BJ (cell line): ENCODE data around the gene TENT4A. TPM values are rescaled to one million over a fixed set of nuclear protein-coding genes. Genes with fewer than 3 reads are reported as not detected.

ENCODE experiments used
- CTCF ChIA-PET: fragments of 350-600 bp; formaldehyde crosslinking; extraction: SDS; loops from one replicate; lab custom pipeline; 2021; ENCODE audit warnings: antibody characterized with exemption, inconsistent platforms; lab: Yijun Ruan, JAX
- POLR2A ChIA-PET: fragments of 300-600 bp; sonication (Branson Sonifier 250); formaldehyde crosslinking; extraction: SDS; loops from one replicate; lab custom pipeline; 2021; ENCODE audit warnings: antibody characterized with exemption; lab: Charles Lee
- DNase-seq: peaks from one replicate; pipeline ENCODE4 v3.0.0-alpha.2; 2011; ENCODE audit warnings: low read depth
- H3K27me3 ChIP-seq: 2 replicates; pipeline ENCODE4 v1.6.0; 2011; ENCODE audit warnings: low read length; ENCODE audit not compliant: control insufficient read depth, insufficient read depth
- H3K36me3 ChIP-seq: 2 replicates; pipeline ENCODE4 v1.5.1; 2011; ENCODE audit warnings: low read length; ENCODE audit not compliant: control insufficient read depth, insufficient read depth
- H3K4me3 ChIP-seq: 2 replicates; pipeline ENCODE4 v1.5.1; 2011; ENCODE audit warnings: low read depth, mild to moderate bottlenecking, control low read depth, low read length
- CTCF ChIP-seq: IDR thresholded peaks from 2 replicates; pipeline ENCODE4 v1.5.1; 2011; ENCODE audit warnings: low read depth, mild to moderate bottlenecking, control low read depth, inconsistent platforms, low read length, moderate library complexity; ENCODE audit not compliant: insufficient read depth
- polyA plus RNA-seq: library from polyadenylated mRNA; depleted of rRNA; stranded (reverse); fragments of >200 nt; gene quantifications from 2 replicates; pipeline ENCODE4 v1.2.3, GENCODE V29; 2011

TENT4A gene
- polyA plus RNA-seq, 1 experiment, result 4.0 TPM

GRCh38 chr5:6673963-6674362, 39.3 kb upstream of the TENT4A start:
- Histone ChIP-seq H3K27me3 (no peaks in the 10 kb centered on the region), H3K36me3 (0 out of 2 replicates have a peak, but pooled peaks cover 4% of the 10 kb centered on the region), H3K4me3 (no peak overlapping the region)
- TF ChIP-seq CTCF, result no peak
- ChIA-PET CTCF (interaction anchor here (1.1 to 1.3 kb wide), 2 partner anchors 13 to 22 kb away, joined by 3 to 5 read pairs; no protein-coding TSS in a partner anchor), POLR2A (no interaction called here)
- no peak for DNase-seq

DNA sequence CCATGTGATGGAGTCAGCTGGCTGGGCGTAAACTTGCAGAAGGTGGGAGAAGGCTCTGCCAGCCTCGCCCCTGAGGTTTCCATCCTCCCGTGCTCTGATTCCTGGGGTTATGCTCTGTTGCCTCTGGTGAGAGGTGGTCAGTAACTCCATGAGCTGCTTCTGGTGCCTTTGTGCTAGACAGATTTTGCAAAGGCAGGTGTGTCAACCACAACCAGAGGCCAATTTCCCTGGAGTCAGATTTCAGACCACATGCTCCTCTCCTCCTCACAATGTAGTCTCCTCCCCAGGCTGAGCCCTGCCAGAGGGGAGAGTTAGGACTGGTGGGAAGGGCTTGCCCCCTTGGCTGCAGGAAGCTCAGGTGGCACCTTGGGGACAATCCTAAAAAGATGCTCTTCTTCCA, 38.8 kb upstream of the TENT4A start:
- H3K27me3 ChIP-seq, result no peaks in the 10 kb centered on the region
- no peak overlapping the region for H3K4me3 ChIP-seq
- no peak for TF ChIP-seq CTCF
- ChIA-PET POLR2A (no interaction called here), CTCF (interaction anchor here (1.1 to 1.4 kb wide), 2 partner anchors 20 to 22 kb away, joined by 3 to 5 read pairs; no protein-coding TSS in a partner anchor)
- H3K36me3 ChIP-seq, result 0 out of 2 replicates have a peak, but pooled peaks cover 4% of the 10 kb centered on the region
- DNase-seq, result no peak

GRCh38 chr5:6674886-6675285, 38.3 kb upstream of the TENT4A start:
- H3K4me3 ChIP-seq, result no peak overlapping the region
- DNase-seq, result no peak
- CTCF ChIA-PET, result interaction anchor here (1.4 kb wide), 1 partner anchor 19 kb away, joined by 3 read pairs; no protein-coding TSS in a partner anchor
- H3K36me3 ChIP-seq, result 0 out of 2 replicates have a peak, but pooled peaks cover 2% of the 10 kb centered on the region
- no peaks in the 10 kb centered on the region for H3K27me3 ChIP-seq
- no peak for TF ChIP-seq CTCF
- POLR2A ChIA-PET, result no interaction called here

DNA sequence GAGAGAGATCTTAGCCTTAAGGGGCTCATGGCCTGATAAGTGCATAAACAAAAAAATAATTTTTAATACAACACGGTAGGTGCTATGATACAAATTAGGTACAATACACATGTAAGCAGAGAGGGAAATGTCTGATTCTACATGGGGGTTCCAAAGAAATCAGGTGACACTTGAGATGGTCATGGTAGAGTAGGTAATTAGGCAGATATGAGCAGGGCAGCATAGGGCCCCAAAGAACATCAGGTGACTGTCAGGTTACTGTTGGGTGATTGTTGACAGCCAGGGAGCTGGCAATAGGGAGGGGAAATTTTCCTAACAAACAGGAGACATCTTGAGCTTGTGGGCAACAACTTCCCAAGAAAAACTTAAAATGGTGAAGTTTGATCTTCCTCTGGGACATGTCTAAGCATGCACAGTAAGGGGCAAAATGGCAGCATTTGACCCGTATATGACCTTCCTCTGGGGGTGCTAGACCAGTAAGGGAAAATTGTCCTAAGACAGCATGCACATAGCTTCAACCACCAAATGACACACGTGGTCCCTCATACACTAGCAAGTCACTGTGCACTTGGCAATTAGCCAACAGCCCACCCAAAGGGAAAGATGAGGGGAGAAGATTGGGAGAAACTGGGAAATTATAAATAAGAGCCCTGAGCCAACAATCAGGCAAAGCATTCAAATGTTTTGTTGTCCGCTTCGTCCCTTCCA, 37.3 kb upstream of the TENT4A start:
- ChIA-PET CTCF (interaction anchor here (1.4 kb wide), 1 partner anchor 18 kb away, joined by 3 read pairs; no protein-coding TSS in a partner anchor), POLR2A (no interaction called here)
- H3K4me3 ChIP-seq, result no peak overlapping the region
- H3K36me3 ChIP-seq, result no peaks in the 10 kb centered on the region
- no peak for TF ChIP-seq CTCF
- DNase-seq, result no peak
- H3K27me3 ChIP-seq, result no peaks in the 10 kb centered on the region

- ChIA-PET POLR2A (no interaction called here), CTCF (interaction anchor here (0.7 kb wide), 1 partner anchor 20 kb away, joined by 3 read pairs; no protein-coding TSS in a partner anchor)
- TF ChIP-seq CTCF, result no peak
- Histone ChIP-seq H3K36me3 (no peaks in the 10 kb centered on the region), H3K27me3 (no peaks in the 10 kb centered on the region), H3K4me3 (no peak overlapping the region)
- no peak for DNase-seq
Observed at GRCh38 chr5:6676702-6677101, 36.5 kb upstream of the TENT4A start.
